Stomach (tissue), 4 donors: ENCODE data around the gene FMN2.

Experiments used
- CTCF ChIP-seq, 7 experiments: fragments of 450-650 bp in 4 of 7; fragments of 200-600 bp in 3 of 7; sonication (generic) in 3 of 7; IDR thresholded peaks; one replicate each; pipeline ENCODE4 v1.5.1; 2016 to 2019; ENCODE audit warnings: antibody characterized with exemption in 7 of 7, control low read depth in 2 of 7, mild to moderate bottlenecking in 1 of 7
- POLR2AphosphoS5 ChIP-seq, 3 donors: sonication (generic); formaldehyde crosslinking; IDR thresholded peaks; one replicate each; pipeline ENCODE4 v1.6.1; 2016; ENCODE audit warnings: antibody characterized with exemption in 3 of 3

- TF ChIP-seq CTCF (IDR thresholded peaks at IDR 0.05) (no peak), POLR2AphosphoS5 (IDR thresholded peaks at IDR 0.05) (no peak)
These were observed 153.9 kb downstream of the FMN2 start for GRCh38 chr1:240245629-240246020.
